Measurements from ENCODE around the gene DUSP6.

DUSP6 gene, protein sequence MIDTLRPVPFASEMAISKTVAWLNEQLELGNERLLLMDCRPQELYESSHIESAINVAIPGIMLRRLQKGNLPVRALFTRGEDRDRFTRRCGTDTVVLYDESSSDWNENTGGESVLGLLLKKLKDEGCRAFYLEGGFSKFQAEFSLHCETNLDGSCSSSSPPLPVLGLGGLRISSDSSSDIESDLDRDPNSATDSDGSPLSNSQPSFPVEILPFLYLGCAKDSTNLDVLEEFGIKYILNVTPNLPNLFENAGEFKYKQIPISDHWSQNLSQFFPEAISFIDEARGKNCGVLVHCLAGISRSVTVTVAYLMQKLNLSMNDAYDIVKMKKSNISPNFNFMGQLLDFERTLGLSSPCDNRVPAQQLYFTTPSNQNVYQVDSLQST

GRCh38 chr12:89352492-89353187 is at the start of gene DUSP6:
Gene DUSP6 (minus strand): TSS chr12:89352501. CDS start chr12:89352039, 462 bp downstream.
- peak; percentile 88 for DNase-seq

GRCh38 chr12:89401433-89402058 is 49.2 kb upstream of the DUSP6 start:
- no peak for DNase-seq

- no peak for DNase-seq
Observed at GRCh38 chr12:89400415-89400814, 48.1 kb upstream of the DUSP6 start.

DNA sequence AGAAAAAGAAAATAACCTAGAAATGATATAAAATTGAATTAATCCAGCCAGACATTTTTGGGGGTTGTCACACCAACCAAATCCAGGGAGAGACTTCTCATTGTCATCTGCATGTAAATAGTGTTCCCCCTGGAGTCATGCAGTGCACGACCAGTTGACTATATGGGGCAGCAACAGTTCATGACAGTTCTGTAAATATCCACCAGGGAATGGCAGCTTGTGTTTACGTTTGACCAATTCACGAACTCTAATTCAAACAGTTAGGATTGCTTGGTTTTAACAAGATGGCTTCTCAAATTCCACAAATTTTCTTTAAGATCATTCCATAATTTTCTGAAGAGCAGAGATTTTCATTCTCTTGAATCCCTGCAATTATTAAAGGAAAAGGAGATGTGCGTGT is 43.4 kb upstream of the DUSP6 start:
- DNase-seq: no peak

DNA sequence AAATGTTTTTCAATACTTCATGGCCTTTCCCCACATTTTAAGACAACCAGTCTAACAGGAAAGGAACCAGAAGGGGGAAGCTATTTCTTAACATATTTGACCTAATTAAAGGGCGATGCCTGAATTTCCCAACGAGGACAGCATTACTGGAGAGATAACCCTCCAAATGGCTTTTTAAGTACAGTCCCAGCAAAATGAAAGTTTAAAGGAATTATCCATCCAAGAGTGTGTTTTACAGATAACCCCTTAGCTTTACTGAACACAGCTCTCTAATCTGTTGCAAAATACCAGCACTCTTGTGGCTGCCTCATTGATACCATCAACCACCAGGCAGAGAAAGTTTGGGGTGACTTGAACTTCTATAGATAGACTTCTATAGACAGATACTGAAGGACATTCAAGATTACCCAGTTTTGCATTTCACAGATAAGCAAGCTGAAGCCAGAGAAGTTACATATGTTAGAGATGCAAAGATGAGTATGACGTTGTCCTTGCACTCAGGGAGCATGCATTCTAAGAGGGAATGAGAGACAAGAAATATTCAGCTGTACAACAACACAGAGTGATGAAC is 41.3 kb upstream of the DUSP6 start:
- no peak for DNase-seq

DNA sequence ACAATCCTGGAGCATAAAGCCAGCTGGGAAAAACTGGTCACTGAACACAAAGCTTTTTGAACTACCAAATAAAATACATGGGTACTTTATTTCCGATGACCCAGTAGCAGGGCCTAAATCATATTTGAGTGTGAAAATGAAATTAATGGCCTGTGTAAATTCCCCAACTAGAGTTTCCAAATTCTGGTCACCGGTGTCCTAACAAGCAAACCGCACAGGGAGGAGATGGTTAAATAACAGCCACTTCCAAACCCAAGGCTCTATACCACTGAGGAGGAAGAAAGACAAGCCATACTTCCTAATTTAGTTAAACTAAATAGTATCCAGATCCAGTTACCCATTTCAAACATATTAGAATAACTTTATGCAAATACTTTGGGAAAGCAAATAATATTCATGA is 40.1 kb upstream of the DUSP6 start:
- DNase-seq: no peak

GRCh38 chr12:89391726-89392336 is 39.5 kb upstream of the DUSP6 start:
- no peak for DNase-seq

DNA sequence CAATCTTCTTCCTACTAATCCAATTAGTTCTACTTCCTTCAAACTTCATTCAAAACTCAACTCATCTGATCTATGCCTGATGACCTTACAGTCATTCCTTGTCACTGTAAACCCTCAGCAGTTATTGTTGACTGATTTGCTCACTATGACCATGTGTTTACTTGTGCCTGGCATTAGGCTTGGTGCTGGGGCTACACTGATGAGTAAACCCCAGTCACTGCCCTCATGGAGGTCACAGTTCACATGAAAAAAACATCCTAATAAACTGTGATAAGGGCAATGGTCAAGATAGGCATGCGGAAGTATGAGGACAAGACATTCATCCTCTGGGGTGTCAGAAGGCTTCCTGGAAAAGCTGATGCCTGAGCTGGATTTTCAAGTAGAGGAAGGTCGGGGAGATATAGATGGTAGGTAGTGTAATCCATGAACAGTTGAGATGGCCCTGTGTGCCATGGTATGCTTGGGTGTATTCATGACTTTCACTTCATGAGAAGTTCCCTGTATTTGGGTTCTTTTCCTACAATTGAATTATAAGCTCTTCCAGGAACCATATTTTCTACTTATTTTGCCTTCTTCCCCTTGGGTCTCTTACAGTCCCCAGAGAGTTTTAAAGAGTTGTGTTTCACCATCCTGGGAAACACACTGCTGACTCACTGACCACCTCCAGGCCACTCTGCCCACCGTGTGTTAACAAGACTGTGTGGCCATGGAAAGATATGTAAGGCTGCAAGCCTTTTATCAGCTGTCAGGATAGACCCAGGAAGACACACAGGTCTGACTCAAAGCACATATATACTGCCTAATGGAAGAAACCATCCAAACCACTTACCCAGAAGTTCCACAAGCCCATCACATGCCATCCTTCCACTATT is 38.7 kb upstream of the DUSP6 start:
- DNase-seq: no peak

GRCh38 chr12:89389755-89390661 is 37.7 kb upstream of the DUSP6 start:
- DNase-seq: no peak

- no peak for DNase-seq
Observed at GRCh38 chr12:89386138-89386537, 33.8 kb upstream of the DUSP6 start.

GRCh38 chr12:89384807-89385206 is 32.5 kb upstream of the DUSP6 start:
- DNase-seq: no peak

DNA sequence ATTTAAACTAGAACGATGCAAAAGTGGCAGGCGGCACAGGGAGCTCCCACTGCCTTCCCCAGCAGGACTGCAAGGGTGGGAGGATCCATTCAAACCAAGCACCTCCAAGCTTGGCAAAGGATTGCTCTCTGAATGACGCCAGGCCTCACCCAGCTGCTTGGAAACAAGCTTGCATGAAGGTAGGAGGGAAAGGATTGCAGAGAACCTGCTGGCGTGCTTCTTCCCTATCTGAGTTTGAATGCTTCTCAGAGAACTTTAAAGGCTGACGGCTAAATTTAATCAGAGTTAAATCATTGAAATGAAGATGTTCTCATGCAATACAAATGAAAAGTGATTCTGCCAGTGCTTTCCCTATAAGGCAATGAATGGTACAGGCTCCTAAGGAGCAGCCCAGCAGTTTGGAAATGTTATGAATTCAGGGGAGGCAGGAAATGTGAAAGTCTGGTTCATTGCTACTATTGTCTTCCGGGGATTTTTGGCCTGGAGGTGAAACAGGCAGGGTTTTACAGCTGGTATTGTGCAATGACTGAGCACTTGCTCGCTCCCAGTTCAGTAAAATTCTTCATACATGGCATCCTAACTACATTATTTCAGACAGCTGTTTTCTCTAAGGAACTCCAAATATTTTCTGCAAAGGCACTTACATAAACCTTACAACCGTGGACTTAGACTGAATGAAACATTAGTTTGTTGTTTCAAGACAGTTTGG is 31.9 kb upstream of the DUSP6 start:
- no peak for DNase-seq

- DNase-seq: no peak
Observed at GRCh38 chr12:89383235-89384049, 31.1 kb upstream of the DUSP6 start.

GRCh38 chr12:89382328-89382727 is 30.0 kb upstream of the DUSP6 start:
- DNase-seq: no peak

DNA sequence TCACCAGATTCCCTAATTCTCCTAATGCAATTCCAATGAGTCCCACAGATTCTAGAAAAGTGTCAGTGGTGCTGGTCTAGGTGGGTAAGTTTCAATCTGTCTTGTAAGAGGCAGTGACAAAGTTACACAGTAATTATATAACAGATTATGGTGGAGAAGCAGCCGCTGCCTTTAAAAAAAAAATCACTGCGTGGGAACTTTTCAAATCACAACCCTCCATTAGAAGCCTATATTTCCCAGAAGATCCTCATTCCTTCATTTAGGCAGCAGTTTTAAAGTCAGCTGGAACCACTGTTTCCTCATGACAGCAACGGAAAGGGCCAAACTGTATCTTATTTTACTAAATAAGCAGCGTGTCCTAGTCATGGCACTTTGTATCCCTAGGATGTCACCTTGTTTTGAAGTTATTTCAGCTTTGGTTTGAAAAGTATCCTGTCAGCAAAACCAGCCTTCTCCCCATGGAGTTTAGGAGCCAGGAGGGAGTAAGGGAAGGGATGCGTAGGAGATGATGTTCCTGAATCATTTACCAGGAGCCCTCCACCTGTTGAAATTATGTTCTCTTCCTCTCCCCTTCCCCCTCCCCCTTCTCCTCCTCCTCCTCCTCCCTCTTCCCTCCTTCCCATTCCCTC is 27.7 kb upstream of the DUSP6 start:
- DNase-seq: no peak

DNA sequence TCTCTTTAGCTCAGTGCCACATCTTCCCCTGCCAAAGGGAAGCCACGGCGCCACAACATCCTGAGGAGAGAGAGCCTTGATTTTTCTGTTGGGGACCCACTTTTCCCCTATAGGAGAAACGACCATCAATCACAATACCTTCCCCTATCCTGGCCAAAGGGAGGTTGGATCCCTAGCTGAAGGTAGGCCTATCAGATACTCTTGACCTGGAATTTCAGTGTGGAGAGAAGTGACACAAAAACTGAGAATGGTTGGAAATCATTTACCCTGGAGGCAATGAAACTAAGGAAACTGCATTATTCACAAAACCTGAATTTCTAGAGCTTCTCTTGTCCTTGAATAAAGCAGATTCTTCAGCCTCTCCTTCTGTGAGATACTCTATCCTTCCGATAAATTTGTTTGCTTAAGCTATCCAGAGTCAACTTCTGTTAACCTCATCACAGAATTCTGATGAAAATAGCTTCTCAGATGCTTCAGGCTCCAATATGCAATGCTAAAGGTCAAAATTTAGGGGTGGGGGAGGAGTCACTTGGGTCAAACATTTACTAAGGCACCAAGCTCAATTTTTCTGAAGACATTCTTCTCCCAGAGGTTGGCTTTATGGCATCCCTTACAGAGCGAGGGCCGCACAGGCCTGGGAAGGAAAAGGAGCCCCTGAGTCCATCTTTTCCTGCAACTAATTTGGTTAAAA is 27.0 kb upstream of the DUSP6 start:
- DNase-seq: no peak

- no peak for DNase-seq
Observed at GRCh38 chr12:89376844-89377243, 24.5 kb upstream of the DUSP6 start.

GRCh38 chr12:89376202-89376529 is 23.9 kb upstream of the DUSP6 start:
- no peak for DNase-seq

Measured in CD4-positive, alpha-beta T cell treated with Interleukin-12 subunit alpha and Interleukin-12 subunit beta, for 1 hour (primary cell).